ENCODE data around the gene MRPL24.

The MRPL24 gene

DNA sequence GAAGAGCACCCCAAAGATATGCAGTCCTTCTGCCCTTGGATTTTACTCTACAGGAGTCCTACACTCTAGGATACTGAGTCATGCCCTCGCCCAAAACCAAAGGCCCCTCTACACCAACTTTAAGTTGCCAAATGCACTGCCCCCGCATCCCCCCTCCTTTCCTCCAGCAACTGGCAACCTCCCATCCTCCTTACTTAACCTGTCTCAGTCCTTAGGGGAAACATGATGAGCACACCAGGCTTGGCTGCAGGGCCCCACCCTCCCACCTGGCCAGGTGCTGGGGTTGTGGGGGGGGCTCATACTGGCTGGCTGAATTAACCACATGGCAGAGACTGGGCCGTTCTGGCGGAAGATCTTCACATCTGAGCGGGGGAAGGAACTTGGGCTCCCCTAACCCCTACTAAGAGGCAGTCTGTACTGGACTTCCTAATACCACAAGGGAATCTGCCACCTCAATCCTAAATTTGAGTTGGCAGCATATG, 9.3 kb upstream of the MRPL24 start:
- ChIA-PET CTCF (interaction anchor here (0.6 to 1.3 kb wide), 4 partner anchors 19 to 142 kb away, joined by 3 read pairs; no protein-coding TSS in a partner anchor), POLR2A (interaction anchor here (0.6 to 3.2 kb wide), 4 partner anchors 9 to 17 kb away, joined by 3 to 63 read pairs (median 24); partner anchors contain the start of genes MRPL24 and PRCC)
- Histone ChIP-seq H3K4me3 (ENCODE audit: low read depth, low read length) (peak overlapping the region; percentile 87), H3K27ac (ENCODE audit: extremely low read depth, low read depth, low read length) (peak overlapping the region; percentile 95), H3K4me1 (ENCODE audit: control insufficient read depth, insufficient read depth, low read length) (peaks cover 11% of the 10 kb centered on the region; the same call in 1 of the 2 replicates), H3K36me3 (ENCODE audit: control insufficient read depth in 2 of 2, insufficient read depth in 1 of 2, low read length in 2 of 2) (peaks cover 0 to 16% of the 10 kb centered on the region in 2 experiments; a peak in 1 of 3 replicates), H3K9me3 (ENCODE audit: control insufficient read depth, insufficient read depth, low read depth, low read length) (no peaks in the 10 kb centered on the region)
- TF ChIP-seq, protein P1, sequence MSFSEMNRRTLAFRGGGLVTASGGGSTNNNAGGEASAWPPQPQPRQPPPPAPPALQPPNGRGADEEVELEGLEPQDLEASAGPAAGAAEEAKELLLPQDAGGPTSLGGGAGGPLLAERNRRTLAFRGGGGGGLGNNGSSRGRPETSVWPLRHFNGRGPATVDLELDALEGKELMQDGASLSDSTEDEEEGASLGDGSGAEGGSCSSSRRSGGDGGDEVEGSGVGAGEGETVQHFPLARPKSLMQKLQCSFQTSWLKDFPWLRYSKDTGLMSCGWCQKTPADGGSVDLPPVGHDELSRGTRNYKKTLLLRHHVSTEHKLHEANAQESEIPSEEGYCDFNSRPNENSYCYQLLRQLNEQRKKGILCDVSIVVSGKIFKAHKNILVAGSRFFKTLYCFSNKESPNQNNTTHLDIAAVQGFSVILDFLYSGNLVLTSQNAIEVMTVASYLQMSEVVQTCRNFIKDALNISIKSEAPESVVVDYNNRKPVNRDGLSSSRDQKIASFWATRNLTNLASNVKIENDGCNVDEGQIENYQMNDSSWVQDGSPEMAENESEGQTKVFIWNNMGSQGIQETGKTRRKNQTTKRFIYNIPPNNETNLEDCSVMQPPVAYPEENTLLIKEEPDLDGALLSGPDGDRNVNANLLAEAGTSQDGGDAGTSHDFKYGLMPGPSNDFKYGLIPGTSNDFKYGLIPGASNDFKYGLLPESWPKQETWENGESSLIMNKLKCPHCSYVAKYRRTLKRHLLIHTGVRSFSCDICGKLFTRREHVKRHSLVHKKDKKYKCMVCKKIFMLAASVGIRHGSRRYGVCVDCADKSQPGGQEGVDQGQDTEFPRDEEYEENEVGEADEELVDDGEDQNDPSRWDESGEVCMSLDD (tag by site-specific recombination; IDR thresholded peaks at IDR 0.05): peak; percentile 52
- TF ChIP-seq EGR2 (tag by site-specific recombination; IDR thresholded peaks at IDR 0.05; ENCODE audit: low read depth): peak; percentile 64; the same call in 1 of the 2 replicates
- 0 out of 2 replicates have a peak, but pooled peaks have one; percentile 18 for TF ChIP-seq ZNF629 (tag by site-specific recombination; IDR thresholded peaks at IDR 0.05)
- TF ChIP-seq ZEB2 (tag by site-specific recombination; IDR thresholded peaks at IDR 0.05): peak; percentile 42; the same call in 1 of the 2 replicates
- TF ChIP-seq, protein P2, sequence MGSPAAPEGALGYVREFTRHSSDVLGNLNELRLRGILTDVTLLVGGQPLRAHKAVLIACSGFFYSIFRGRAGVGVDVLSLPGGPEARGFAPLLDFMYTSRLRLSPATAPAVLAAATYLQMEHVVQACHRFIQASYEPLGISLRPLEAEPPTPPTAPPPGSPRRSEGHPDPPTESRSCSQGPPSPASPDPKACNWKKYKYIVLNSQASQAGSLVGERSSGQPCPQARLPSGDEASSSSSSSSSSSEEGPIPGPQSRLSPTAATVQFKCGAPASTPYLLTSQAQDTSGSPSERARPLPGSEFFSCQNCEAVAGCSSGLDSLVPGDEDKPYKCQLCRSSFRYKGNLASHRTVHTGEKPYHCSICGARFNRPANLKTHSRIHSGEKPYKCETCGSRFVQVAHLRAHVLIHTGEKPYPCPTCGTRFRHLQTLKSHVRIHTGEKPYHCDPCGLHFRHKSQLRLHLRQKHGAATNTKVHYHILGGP (tag by site-specific recombination; IDR thresholded peaks at IDR 0.05): no peak
- TF ChIP-seq ZNF600 (tag by site-specific recombination; IDR thresholded peaks at IDR 0.05): no peak
- TF ChIP-seq ZNF221 (tag by site-specific recombination; IDR thresholded peaks at IDR 0.05; ENCODE audit: borderline replicate concordance): no peak
- TF ChIP-seq, protein P3, sequence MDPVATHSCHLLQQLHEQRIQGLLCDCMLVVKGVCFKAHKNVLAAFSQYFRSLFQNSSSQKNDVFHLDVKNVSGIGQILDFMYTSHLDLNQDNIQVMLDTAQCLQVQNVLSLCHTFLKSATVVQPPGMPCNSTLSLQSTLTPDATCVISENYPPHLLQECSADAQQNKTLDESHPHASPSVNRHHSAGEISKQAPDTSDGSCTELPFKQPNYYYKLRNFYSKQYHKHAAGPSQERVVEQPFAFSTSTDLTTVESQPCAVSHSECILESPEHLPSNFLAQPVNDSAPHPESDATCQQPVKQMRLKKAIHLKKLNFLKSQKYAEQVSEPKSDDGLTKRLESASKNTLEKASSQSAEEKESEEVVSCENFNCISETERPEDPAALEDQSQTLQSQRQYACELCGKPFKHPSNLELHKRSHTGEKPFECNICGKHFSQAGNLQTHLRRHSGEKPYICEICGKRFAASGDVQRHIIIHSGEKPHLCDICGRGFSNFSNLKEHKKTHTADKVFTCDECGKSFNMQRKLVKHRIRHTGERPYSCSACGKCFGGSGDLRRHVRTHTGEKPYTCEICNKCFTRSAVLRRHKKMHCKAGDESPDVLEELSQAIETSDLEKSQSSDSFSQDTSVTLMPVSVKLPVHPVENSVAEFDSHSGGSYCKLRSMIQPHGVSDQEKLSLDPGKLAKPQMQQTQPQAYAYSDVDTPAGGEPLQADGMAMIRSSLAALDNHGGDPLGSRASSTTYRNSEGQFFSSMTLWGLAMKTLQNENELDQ (tag by site-specific recombination; IDR thresholded peaks at IDR 0.05; ENCODE audit: low read depth): no peak
- no peak for TF ChIP-seq MZF1 (tag by site-specific recombination; IDR thresholded peaks at IDR 0.05; ENCODE audit: borderline replicate concordance)
- no peak for TF ChIP-seq WT1 (tag by site-specific recombination; IDR thresholded peaks at IDR 0.05)
- no peak for TF ChIP-seq ZNF785 (tag by site-specific recombination; IDR thresholded peaks at IDR 0.05)
- TF ChIP-seq MEIS1 (CRISPR knock-in tag; IDR thresholded peaks at IDR 0.05; ENCODE audit: borderline replicate concordance): no peak
- no peak for TF ChIP-seq ZNF138 (tag by site-specific recombination; IDR thresholded peaks at IDR 0.05; ENCODE audit: borderline replicate concordance)
- TF ChIP-seq KLF9 (tag by site-specific recombination; IDR thresholded peaks at IDR 0.05; ENCODE audit: low read depth): no peak
- TF ChIP-seq, protein P4, sequence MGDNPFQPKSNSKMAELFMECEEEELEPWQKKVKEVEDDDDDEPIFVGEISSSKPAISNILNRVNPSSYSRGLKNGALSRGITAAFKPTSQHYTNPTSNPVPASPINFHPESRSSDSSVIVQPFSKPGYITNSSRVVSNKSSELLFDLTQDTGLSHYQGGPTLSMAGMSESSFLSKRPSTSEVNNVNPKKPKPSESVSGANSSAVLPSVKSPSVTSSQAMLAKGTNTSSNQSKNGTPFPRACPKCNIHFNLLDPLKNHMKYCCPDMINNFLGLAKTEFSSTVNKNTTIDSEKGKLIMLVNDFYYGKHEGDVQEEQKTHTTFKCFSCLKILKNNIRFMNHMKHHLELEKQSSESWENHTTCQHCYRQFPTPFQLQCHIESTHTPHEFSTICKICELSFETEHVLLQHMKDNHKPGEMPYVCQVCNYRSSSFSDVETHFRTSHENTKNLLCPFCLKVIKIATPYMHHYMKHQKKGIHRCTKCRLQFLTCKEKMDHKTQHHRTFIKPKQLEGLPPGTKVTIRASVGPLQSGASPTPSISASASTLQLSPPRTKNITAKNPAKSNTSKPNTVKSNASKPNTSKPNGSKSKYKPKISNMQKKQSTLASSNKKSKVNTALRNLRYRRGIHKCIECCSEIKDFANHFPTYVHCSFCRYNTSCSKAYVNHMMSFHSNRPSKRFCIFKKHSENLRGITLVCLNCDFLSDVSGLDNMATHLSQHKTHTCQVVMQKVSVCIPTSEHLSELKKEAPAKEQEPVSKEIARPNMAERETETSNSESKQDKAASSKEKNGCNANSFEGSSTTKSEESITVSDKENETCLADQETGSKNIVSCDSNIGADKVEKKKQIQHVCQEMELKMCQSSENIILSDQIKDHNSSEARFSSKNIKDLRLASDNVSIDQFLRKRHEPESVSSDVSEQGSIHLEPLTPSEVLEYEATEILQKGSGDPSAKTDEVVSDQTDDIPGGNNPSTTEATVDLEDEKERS (tag by site-specific recombination; IDR thresholded peaks at IDR 0.05): no peak
- TF ChIP-seq ZBTB21 (tag by site-specific recombination; IDR thresholded peaks at IDR 0.05): no peak
- no peak for TF ChIP-seq ZNF76 (tag by site-specific recombination; IDR thresholded peaks at IDR 0.05; ENCODE audit: borderline replicate concordance, low read depth)
- TF ChIP-seq ZNF155 (tag by site-specific recombination; IDR thresholded peaks at IDR 0.05): no peak
- TF ChIP-seq, protein P5, sequence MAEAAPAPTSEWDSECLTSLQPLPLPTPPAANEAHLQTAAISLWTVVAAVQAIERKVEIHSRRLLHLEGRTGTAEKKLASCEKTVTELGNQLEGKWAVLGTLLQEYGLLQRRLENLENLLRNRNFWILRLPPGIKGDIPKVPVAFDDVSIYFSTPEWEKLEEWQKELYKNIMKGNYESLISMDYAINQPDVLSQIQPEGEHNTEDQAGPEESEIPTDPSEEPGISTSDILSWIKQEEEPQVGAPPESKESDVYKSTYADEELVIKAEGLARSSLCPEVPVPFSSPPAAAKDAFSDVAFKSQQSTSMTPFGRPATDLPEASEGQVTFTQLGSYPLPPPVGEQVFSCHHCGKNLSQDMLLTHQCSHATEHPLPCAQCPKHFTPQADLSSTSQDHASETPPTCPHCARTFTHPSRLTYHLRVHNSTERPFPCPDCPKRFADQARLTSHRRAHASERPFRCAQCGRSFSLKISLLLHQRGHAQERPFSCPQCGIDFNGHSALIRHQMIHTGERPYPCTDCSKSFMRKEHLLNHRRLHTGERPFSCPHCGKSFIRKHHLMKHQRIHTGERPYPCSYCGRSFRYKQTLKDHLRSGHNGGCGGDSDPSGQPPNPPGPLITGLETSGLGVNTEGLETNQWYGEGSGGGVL (tag by site-specific recombination; IDR thresholded peaks at IDR 0.05): peak; percentile 63
- no peak for TF ChIP-seq ZNF274 (IDR thresholded peaks at IDR 0.05; ENCODE audit: low read length)
- TF ChIP-seq ZNF274 (tag by site-specific recombination; IDR thresholded peaks at IDR 0.05; ENCODE audit: borderline replicate concordance): no peak
- TF ChIP-seq ZNF248 (tag by site-specific recombination; IDR thresholded peaks at IDR 0.05): no peak
- no peak for TF ChIP-seq HOXC10 (CRISPR knock-in tag; IDR thresholded peaks at IDR 0.05)
- TF ChIP-seq, protein P6, sequence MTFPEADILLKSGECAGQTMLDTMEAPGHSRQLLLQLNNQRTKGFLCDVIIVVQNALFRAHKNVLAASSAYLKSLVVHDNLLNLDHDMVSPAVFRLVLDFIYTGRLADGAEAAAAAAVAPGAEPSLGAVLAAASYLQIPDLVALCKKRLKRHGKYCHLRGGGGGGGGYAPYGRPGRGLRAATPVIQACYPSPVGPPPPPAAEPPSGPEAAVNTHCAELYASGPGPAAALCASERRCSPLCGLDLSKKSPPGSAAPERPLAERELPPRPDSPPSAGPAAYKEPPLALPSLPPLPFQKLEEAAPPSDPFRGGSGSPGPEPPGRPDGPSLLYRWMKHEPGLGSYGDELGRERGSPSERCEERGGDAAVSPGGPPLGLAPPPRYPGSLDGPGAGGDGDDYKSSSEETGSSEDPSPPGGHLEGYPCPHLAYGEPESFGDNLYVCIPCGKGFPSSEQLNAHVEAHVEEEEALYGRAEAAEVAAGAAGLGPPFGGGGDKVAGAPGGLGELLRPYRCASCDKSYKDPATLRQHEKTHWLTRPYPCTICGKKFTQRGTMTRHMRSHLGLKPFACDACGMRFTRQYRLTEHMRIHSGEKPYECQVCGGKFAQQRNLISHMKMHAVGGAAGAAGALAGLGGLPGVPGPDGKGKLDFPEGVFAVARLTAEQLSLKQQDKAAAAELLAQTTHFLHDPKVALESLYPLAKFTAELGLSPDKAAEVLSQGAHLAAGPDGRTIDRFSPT (tag by site-specific recombination; IDR thresholded peaks at IDR 0.05): peak; percentile 15; the same call in 1 of the 2 replicates

Data from HEK293 (cell line).